PC-3 (cell line): Measurements from ENCODE around the gene MAIP1. TPM values are rescaled to one million over a fixed set of nuclear protein-coding genes. Genes with fewer than 3 reads are reported as not detected.

ENCODE experiments used
- ATAC-seq: fragments of 200-7000 bp; cut with Tn5 transposase; 2 replicates; pipeline ENCODE4 v1.9.1; 2020; ENCODE audit warnings: mild to moderate bottlenecking, moderate library complexity
- BruUV-seq: library from RNA; stranded (reverse); fragments of 400-500 nt; replicated peaks from 2 replicates; lab custom pipeline; 2021; lab: Mats Ljungman, UMichigan
- CTCF ChIA-PET: fragments of 300-600 bp; sonication (Branson Sonifier 250); formaldehyde crosslinking; loops from one replicate; lab custom pipeline; 2022; ENCODE audit warnings: antibody characterized with exemption; lab: Charles Lee
- POLR2A ChIA-PET: fragments of 300-600 bp; sonication (Branson Sonifier 250); formaldehyde crosslinking; loops from one replicate; lab custom pipeline; 2022; ENCODE audit warnings: antibody characterized with exemption; ENCODE audit not compliant: unreplicated experiment; lab: Charles Lee
- DNase-seq: peaks from one replicate; pipeline ENCODE4 v3.0.0-alpha.2; 2015
- H2AFZ ChIP-seq: fragments of 300-600 bp; sonication (generic); 2 replicates; pipeline ENCODE4 v1.6.0; 2016; ENCODE audit warnings: antibody characterized with exemption, low read length
- H3F3A ChIP-seq: fragments of 300-600 bp; sonication (generic); one replicate; pipeline ENCODE4 v1.6.0; 2017; ENCODE audit warnings: antibody characterized with exemption, low read length, control low read depth, mild to moderate bottlenecking; ENCODE audit not compliant: unreplicated experiment
- H3K27ac ChIP-seq: fragments of 300-600 bp; sonication (generic); 2 replicates; pipeline ENCODE4 v1.5.1; 2016; ENCODE audit warnings: mild to moderate bottlenecking, low read length
- H3K27me3 ChIP-seq: fragments of 300-600 bp; sonication (generic); 2 replicates; pipeline ENCODE4 v1.6.1; 2016; ENCODE audit warnings: low read length, mixed read lengths
- H3K36me3 ChIP-seq: fragments of 300-600 bp; sonication (generic); 2 replicates; pipeline ENCODE4 v1.6.1; 2016; ENCODE audit warnings: low read depth, mixed run types, low read length, mixed read lengths
- H3K4me1 ChIP-seq: fragments of 300-600 bp; sonication (generic); 2 replicates; pipeline ENCODE4 v1.5.1; 2016; ENCODE audit warnings: low read length; ENCODE audit not compliant: insufficient read depth
- H3K4me2 ChIP-seq: fragments of 300-600 bp; sonication (generic); 2 replicates; pipeline ENCODE4 v1.6.0; 2016; ENCODE audit warnings: low read length
- H3K4me3 ChIP-seq: fragments of 300-600 bp; sonication (generic); 2 replicates; pipeline ENCODE4 v1.5.1; 2016; ENCODE audit warnings: mild to moderate bottlenecking, low read length, mixed read lengths
- H3K79me2 ChIP-seq: fragments of 300-600 bp; sonication (generic); 2 replicates; pipeline ENCODE4 v1.6.1; 2017; ENCODE audit warnings: low read length, mixed read lengths
- H3K9ac ChIP-seq: fragments of 300-600 bp; sonication (generic); 2 replicates; pipeline ENCODE4 v1.6.0; 2016; ENCODE audit warnings: mild to moderate bottlenecking, low read length
- H3K9me2 ChIP-seq: fragments of 300-600 bp; sonication (generic); replicated peaks from 2 replicates; pipeline ENCODE4 v1.6.1; 2016; ENCODE audit warnings: mixed run types, low read length, mixed read lengths
- H3K9me3 ChIP-seq: fragments of 300-600 bp; sonication (generic); 2 replicates; pipeline ENCODE4 v1.6.1; 2016; ENCODE audit warnings: low read length, mixed read lengths
- H4K20me1 ChIP-seq: fragments of 300-600 bp; sonication (generic); 2 replicates; pipeline ENCODE4 v1.6.1; 2016; ENCODE audit warnings: low read length, mixed read lengths
- EZH2 ChIP-seq: fragments of 300-600 bp; sonication (generic); IDR thresholded peaks from one replicate; pipeline ENCODE4 v1.6.1; 2017; ENCODE audit warnings: antibody characterized with exemption, mild to moderate bottlenecking, low read length; ENCODE audit not compliant: unreplicated experiment
- EZH2phosphoT487 ChIP-seq: fragments of 300-600 bp; sonication (generic); IDR thresholded peaks from 2 replicates; pipeline ENCODE4 v1.6.1; 2018; ENCODE audit warnings: mild to moderate bottlenecking, antibody characterized with exemption, low read length, borderline replicate concordance
- intact Hi-C: fragments of 100-400 bp; cut with micrococcal nuclease; formaldehyde crosslinking; loops from 2 replicates; pipeline ENCODE4 v1.9.0; 2023
- total RNA-seq: library from RNA; depleted of rRNA; stranded (reverse); fragments of >200 nt; gene quantifications from 2 replicates; pipeline ENCODE4 v1.2.3, GENCODE V29; 2014
- TF ChIP-seq, protein P1 (sequence below): fragments of 300-600 bp; sonication (generic); conservative IDR thresholded peaks from 2 replicates; pipeline ENCODE4 v1.5.1; 2017; ENCODE audit warnings: antibody characterized with exemption, low read depth, mild to moderate bottlenecking, low read length

The MAIP1 gene
- total RNA-seq, 1 experiment from 2014 or later: 44.7 TPM

DNA sequence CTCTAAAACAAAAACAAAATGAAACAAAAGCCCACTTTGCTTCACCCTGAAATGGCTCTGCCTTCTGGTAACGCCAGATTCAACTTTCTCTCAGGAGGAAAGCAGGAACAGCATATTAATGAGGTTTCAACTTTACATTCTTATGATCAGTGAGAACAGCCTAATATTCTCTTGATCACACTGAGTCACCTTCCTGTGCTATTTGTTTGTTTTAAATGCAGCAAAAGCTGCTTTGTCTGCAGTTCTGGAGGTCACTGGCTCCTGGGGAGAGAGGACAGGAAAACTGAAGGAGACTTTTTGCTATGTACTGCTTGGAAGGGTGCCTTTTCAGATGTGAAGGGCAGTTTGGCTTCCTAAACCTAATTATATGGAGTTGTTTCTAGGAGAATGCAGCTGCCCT, 48.1 kb downstream of the MAIP1 start:
- H3K4me2 ChIP-seq: no peak overlapping the region
- no peaks in the 10 kb centered on the region for H3K9me2 ChIP-seq
- no peaks in the 10 kb centered on the region for H4K20me1 ChIP-seq
- ChIA-PET POLR2A (no interaction called here), CTCF (no interaction called here)
- DNase-seq: peak; percentile 44
- H3K36me3 ChIP-seq: no peaks in the 10 kb centered on the region
- ATAC-seq: peak; percentile 98
- intact Hi-C loops: no loop called here
- no peaks in the 10 kb centered on the region for H3K9me3 ChIP-seq
- no peak overlapping the region for H3K9ac ChIP-seq
- no peaks in the 10 kb centered on the region for H3K79me2 ChIP-seq
- peak overlapping the region; percentile 12 for H2AFZ ChIP-seq
- no peak overlapping the region for H3K27ac ChIP-seq
- H3F3A ChIP-seq: no peaks in the 10 kb centered on the region
- TF ChIP-seq EZH2phosphoT487 (no peak), EZH2 (no peak)
- TF ChIP-seq, protein P1, sequence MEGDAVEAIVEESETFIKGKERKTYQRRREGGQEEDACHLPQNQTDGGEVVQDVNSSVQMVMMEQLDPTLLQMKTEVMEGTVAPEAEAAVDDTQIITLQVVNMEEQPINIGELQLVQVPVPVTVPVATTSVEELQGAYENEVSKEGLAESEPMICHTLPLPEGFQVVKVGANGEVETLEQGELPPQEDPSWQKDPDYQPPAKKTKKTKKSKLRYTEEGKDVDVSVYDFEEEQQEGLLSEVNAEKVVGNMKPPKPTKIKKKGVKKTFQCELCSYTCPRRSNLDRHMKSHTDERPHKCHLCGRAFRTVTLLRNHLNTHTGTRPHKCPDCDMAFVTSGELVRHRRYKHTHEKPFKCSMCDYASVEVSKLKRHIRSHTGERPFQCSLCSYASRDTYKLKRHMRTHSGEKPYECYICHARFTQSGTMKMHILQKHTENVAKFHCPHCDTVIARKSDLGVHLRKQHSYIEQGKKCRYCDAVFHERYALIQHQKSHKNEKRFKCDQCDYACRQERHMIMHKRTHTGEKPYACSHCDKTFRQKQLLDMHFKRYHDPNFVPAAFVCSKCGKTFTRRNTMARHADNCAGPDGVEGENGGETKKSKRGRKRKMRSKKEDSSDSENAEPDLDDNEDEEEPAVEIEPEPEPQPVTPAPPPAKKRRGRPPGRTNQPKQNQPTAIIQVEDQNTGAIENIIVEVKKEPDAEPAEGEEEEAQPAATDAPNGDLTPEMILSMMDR: no peak
- BruUV-seq: no TSS peak
- no peak overlapping the region for H3K4me3 ChIP-seq
- no peaks in the 10 kb centered on the region for H3K27me3 ChIP-seq
- H3K4me1 ChIP-seq: peaks cover 8% of the 10 kb centered on the region; the same call in 1 of the 2 replicates

DNA sequence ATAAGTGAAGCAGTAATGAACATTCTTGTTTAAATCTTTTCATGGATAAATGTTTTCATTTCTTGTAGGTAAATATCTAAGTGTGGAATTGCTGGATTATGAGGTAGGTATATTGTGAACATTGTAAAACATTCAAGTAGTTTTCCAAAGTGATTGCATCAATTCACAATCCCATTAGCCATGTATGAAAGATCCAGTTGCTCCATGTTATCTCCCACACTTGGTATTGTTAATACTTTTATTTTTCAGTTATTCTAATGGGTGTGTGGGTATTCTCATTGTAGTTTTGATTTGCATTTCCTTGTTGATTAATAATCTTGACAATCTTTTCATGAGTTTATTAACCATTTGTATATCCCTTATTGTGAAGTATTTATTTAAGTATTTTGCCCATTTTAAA, 50.3 kb downstream of the MAIP1 start:
- ChIA-PET CTCF (no interaction called here), POLR2A (no interaction called here)
- Histone ChIP-seq H2AFZ (no peak overlapping the region), H4K20me1 (no peaks in the 10 kb centered on the region), H3K27ac (no peak overlapping the region), H3K36me3 (no peaks in the 10 kb centered on the region), H3K9me2 (no peaks in the 10 kb centered on the region), H3K4me1 (peaks cover 8% of the 10 kb centered on the region; the same call in 1 of the 2 replicates), H3K4me3 (no peak overlapping the region), H3K79me2 (no peaks in the 10 kb centered on the region), H3K9me3 (no peaks in the 10 kb centered on the region), H3K9ac (no peak overlapping the region), H3F3A (no peaks in the 10 kb centered on the region), H3K27me3 (no peaks in the 10 kb centered on the region), H3K4me2 (no peak overlapping the region)
- intact Hi-C loops: no loop called here
- ATAC-seq: no peak
- DNase-seq: no peak
- BruUV-seq: no TSS peak
- TF ChIP-seq, protein P1: no peak
- no peak for TF ChIP-seq EZH2phosphoT487
- no peak for TF ChIP-seq EZH2

DNA sequence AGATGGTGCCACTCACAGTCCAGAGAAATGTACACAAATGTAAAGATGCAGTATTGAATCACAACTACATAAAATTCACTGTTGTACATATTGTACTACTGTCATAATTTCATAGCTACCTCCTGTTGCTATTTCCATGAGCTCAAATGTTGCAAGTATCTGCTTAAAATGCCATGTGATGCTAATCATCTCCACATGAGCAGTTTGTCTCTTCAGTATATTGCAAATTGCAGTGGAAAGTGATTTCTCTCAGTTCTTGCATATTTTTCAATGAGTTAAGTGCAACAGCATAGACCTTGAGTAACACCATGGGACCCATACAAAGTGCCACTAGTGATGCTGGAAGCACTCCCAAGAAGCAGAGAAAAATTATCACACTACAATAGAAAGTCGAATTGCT, 51.9 kb downstream of the MAIP1 start:
- H3K79me2 ChIP-seq: no peaks in the 10 kb centered on the region
- CTCF ChIA-PET: no interaction called here

More for the DNA sequence above, 51.9 kb downstream of the MAIP1 start:
- Histone ChIP-seq H3K27me3 (no peaks in the 10 kb centered on the region), H3K9me3 (no peaks in the 10 kb centered on the region), H3K4me2 (no peak overlapping the region), H2AFZ (no peak overlapping the region), H3K9me2 (no peaks in the 10 kb centered on the region), H4K20me1 (no peaks in the 10 kb centered on the region), H3K9ac (no peak overlapping the region), H3K4me1 (peaks cover 8% of the 10 kb centered on the region; the same call in 1 of the 2 replicates), H3F3A (no peaks in the 10 kb centered on the region), H3K27ac (no peak overlapping the region), H3K36me3 (no peaks in the 10 kb centered on the region), H3K4me3 (no peak overlapping the region)
- intact Hi-C loops: no loop called here
- BruUV-seq: no TSS peak
- DNase-seq: no peak
- no peak for ATAC-seq
- TF ChIP-seq EZH2 (no peak), EZH2phosphoT487 (no peak)
- TF ChIP-seq, protein P1: no peak
- POLR2A ChIA-PET: no interaction called here
